Measurements from ENCODE around the gene NDUFC1.
A peak's percentile ranks its signal among the peaks of the same experiment; 100 is the strongest.

Gene NDUFC1

DNA sequence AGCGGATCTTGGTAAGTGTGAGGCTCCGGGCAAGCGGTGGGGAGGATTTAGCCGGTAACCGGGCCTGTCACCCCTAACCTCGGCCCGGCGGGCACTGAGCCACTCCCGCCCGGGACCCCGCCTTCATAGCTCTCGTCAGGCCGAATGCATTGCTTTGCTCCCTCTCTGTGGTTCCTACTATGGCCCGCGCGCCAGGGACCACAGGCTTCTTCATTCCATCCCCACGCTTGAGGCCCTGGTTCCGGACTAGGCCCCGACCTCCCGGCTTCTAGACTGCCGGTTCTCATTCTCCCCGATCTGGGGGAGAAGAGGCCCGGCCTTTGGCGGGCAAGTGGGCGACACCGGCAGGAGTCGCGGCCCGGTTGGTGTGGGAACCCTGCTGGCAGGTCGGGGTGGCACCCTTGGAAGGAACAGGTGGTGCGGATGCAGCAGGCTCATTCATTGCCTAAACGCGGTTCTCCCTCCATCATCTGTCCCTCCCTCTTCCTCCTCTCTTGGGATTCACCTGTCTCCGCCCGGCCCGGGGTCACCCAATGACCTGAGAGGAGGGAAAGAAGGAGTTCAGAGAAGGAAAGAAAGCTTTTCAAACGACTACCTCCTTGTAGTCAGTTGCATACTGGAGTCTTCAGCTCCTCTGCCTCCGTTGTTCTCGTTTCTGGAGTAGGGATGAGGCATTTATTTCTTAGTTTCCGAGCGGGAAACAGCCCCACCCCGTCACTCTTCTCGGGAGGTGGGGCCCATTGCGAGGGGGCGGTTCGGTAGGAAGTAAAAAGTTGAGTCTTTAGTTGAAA lies at the start of gene NDUFC1:
Gene NDUFC1, minus strand, starts transcription at position 657 of the 791 bp plus-strand sequence. CDS start 6,679 bp downstream, outside the sequence.
- H3K27me3 ChIP-seq (replicated peaks) = no peaks in the 10 kb centered on the region
- peak; percentile 46 for TF ChIP-seq CTCF (IDR thresholded peaks at IDR 0.05; ENCODE audit: low read depth, low read length, missing control alignments)
- peaks cover 2% of the 10 kb centered on the region for H3K36me3 ChIP-seq (replicated peaks)
- in situ Hi-C loops (cut with HindIII; ENCODE audit: low pct_ligation_motif_present, low sequenced_read_pairs) = no loop called here
- peak within 1 kb of the TSS; percentile 90 for H3K4me3 ChIP-seq (ENCODE audit: low read depth, low read length)
- H3K27ac ChIP-seq = peak within 1 kb of the TSS; percentile 80
- peak; percentile 27 for DNase-seq

DNA sequence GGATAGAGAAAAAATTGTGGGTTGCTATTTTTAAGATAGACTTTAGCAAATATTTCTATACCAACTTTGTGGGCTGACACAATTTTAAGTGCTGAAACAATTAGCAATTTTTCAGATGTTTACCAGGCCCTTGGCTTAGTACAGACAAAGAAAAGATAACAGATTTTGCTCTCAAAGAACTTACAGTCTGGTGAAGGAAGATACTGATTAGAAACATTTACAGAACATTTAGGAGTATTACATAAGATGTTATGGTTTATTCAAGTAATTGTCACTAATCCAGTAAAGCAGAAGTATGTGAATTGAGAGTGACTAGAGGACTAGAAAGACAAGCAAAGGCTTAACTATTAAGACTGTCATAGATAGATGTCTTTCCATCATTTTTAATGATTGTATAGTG lies 35.3 kb upstream of the NDUFC1 start:
- TF ChIP-seq CTCF (IDR thresholded peaks at IDR 0.05; ENCODE audit: low read depth, low read length, missing control alignments) = no peak
- Histone ChIP-seq H3K27ac (no peak overlapping the region), H3K36me3 (replicated peaks) (peaks cover 9% of the 10 kb centered on the region), H3K4me3 (ENCODE audit: low read depth, low read length) (no peak overlapping the region), H3K27me3 (replicated peaks) (no peaks in the 10 kb centered on the region)
- in situ Hi-C loops (cut with HindIII; ENCODE audit: low pct_ligation_motif_present, low sequenced_read_pairs) = no loop called here
- no peak for DNase-seq

DNA sequence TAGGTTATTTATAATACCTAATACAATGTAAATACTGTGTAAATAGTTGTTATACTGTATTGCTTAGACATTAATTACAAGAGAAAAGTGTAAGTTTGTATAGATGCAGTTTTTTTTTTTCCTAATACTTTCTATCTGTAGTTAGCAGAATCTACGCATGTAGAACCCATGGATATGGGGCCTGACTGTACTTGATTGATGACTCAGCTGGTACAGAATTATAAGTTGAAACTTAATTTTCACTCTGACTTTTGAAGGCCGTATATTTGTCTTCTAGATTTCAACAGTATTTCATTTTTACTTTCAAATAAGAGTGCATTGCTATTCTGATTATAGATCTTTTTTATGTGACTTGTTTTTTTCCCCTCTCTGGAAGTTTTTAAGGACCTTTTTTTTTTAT lies 30.8 kb upstream of the NDUFC1 start:
- no peak overlapping the region for H3K27ac ChIP-seq
- H3K27me3 ChIP-seq (replicated peaks) = no peaks in the 10 kb centered on the region
- H3K36me3 ChIP-seq (replicated peaks) = peaks cover 5% of the 10 kb centered on the region
- in situ Hi-C loops (cut with HindIII; ENCODE audit: low pct_ligation_motif_present, low sequenced_read_pairs) = no loop called here
- DNase-seq = no peak
- TF ChIP-seq CTCF (IDR thresholded peaks at IDR 0.05; ENCODE audit: low read depth, low read length, missing control alignments) = no peak
- H3K4me3 ChIP-seq (ENCODE audit: low read depth, low read length) = no peak overlapping the region

DNA sequence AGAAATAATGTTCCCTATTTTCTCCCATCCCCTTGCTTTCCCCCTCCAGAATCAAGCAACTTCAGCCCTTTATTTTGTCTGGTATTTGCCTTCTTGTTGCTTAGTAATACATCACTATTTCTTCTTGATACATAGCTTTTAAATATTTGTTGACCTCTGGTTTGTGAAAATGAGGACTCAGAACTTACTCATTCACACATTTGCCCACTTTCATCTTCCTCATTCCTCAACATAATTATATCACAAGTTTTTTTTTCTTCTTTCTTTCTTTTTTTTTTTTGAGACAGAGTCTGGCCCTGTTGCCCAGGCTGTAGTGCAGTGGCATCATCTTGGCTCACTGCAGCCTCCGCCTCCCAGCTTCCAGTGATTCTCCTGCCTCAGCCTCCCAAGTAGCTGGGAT lies 28.9 kb upstream of the NDUFC1 start:
- no peak for TF ChIP-seq CTCF (IDR thresholded peaks at IDR 0.05; ENCODE audit: low read depth, low read length, missing control alignments)
- in situ Hi-C loops (cut with HindIII; ENCODE audit: low pct_ligation_motif_present, low sequenced_read_pairs) = no loop called here
- no peak overlapping the region for H3K4me3 ChIP-seq (ENCODE audit: low read depth, low read length)
- no peaks in the 10 kb centered on the region for H3K27me3 ChIP-seq (replicated peaks)
- no peak overlapping the region for H3K27ac ChIP-seq
- H3K36me3 ChIP-seq (replicated peaks) = peaks cover 5% of the 10 kb centered on the region
- no peak for DNase-seq

DNA sequence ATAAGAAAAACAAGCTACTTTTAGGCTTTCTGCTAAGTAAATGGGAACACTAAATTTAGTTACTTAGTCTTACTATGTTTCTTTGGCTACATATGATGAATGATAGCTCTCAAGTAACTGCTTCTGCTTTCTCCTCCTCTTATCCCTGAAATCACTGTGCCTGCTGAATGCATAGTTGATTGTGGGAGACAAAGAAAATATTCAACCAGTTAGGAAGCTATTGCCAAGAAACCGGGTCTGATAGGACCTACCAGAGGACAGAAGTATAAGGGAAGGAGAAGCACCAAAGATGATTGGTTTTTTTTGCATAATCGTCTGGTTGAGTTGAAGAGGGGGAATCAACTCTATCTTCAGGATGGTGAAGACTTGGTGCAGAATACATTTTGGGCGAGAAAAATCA lies 28.0 kb upstream of the NDUFC1 start:
- in situ Hi-C loops (cut with HindIII; ENCODE audit: low pct_ligation_motif_present, low sequenced_read_pairs) = no loop called here
- no peak for DNase-seq
- peaks cover 5% of the 10 kb centered on the region for H3K36me3 ChIP-seq (replicated peaks)

More for the DNA sequence above, 28.0 kb upstream of the NDUFC1 start:
- Histone ChIP-seq H3K4me3 (ENCODE audit: low read depth, low read length) (no peak overlapping the region), H3K27ac (no peak overlapping the region), H3K27me3 (replicated peaks) (no peaks in the 10 kb centered on the region)
- TF ChIP-seq CTCF (IDR thresholded peaks at IDR 0.05; ENCODE audit: low read depth, low read length, missing control alignments) = no peak

Data from brain microvascular endothelial cell (primary cell).